Measurements from ENCODE around the gene CNIH3.
"Not testable (repeated sequence)": the region's sequence is repeated elsewhere in the genome, so short reads cannot be mapped to it uniquely, and the experiment has no call there.

Gene CNIH3

GRCh38 chr1:224683936-224684335 is 67.8 kb downstream of the CNIH3 start:
- no peak for ATAC-seq
- TF ChIP-seq, protein P1, sequence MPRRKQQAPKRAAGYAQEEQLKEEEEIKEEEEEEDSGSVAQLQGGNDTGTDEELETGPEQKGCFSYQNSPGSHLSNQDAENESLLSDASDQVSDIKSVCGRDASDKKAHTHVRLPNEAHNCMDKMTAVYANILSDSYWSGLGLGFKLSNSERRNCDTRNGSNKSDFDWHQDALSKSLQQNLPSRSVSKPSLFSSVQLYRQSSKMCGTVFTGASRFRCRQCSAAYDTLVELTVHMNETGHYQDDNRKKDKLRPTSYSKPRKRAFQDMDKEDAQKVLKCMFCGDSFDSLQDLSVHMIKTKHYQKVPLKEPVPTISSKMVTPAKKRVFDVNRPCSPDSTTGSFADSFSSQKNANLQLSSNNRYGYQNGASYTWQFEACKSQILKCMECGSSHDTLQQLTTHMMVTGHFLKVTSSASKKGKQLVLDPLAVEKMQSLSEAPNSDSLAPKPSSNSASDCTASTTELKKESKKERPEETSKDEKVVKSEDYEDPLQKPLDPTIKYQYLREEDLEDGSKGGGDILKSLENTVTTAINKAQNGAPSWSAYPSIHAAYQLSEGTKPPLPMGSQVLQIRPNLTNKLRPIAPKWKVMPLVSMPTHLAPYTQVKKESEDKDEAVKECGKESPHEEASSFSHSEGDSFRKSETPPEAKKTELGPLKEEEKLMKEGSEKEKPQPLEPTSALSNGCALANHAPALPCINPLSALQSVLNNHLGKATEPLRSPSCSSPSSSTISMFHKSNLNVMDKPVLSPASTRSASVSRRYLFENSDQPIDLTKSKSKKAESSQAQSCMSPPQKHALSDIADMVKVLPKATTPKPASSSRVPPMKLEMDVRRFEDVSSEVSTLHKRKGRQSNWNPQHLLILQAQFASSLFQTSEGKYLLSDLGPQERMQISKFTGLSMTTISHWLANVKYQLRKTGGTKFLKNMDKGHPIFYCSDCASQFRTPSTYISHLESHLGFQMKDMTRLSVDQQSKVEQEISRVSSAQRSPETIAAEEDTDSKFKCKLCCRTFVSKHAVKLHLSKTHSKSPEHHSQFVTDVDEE (CRISPR knock-in tag; IDR thresholded peaks at IDR 0.05), result no peak
- TF ChIP-seq ARNTL (CRISPR knock-in tag; IDR thresholded peaks at IDR 0.05; ENCODE audit: borderline replicate concordance, low read depth), result no peak

DNA sequence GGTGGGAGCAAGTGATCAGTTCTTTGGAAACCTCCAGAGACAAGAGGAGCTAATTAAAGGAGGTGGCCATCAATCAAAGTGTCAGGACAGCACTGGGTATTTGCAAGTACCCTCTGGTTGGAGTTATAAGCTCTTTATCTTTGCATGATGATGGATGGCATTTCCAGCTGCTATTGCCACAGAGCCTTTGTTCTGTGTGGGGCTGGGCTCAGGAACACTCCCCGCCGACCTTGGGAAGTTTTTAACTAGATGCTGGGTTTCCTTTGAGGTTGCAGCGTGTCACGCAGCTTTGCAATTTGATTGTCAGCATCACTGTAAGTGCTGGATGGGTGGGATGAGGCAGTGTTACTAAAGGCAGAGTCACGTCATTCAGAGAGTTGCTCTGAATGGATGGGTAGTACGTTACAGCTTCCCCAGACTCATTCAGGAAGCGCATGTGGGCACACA is 68.9 kb downstream of the CNIH3 start:
- no peak for ATAC-seq
- TF ChIP-seq RARB (CRISPR knock-in tag; IDR thresholded peaks at IDR 0.05) (no peak), SNAI2 (CRISPR knock-in tag; IDR thresholded peaks at IDR 0.05) (no peak), PPARA (CRISPR knock-in tag; IDR thresholded peaks at IDR 0.05; ENCODE audit: borderline replicate concordance) (no peak), ISL1 (CRISPR knock-in tag; IDR thresholded peaks at IDR 0.05) (no peak), ZNF8 (CRISPR knock-in tag; IDR thresholded peaks at IDR 0.05) (no peak), CREB5 (CRISPR knock-in tag; IDR thresholded peaks at IDR 0.05; ENCODE audit: low read depth) (no peak), TCF4 (CRISPR knock-in tag; IDR thresholded peaks at IDR 0.05; ENCODE audit: borderline replicate concordance) (no peak), GLIS3 (CRISPR knock-in tag; IDR thresholded peaks at IDR 0.05) (no peak), ZC3H10 (CRISPR knock-in tag; IDR thresholded peaks at IDR 0.05) (no peak), ZFP3 (CRISPR knock-in tag; IDR thresholded peaks at IDR 0.05) (no peak)

DNA sequence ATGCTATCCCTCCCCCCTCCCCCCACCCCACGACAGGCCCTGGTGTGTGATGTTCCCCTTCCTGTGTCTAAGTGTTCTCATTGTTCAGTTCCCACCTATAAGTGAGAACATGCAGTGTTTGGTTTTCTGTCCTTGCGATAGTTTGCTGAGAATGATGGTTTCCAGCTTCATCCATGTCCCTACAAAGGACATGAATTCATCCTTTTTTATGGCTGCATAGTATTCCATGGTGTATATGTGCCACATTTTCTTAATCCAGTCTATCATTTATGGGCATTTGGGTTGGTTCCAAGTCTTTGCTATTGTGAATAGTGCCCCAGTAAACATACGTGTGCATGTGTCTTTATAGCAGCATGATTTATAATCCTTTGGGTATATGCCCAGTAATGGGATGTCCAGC is 70.0 kb downstream of the CNIH3 start:
- not testable (repeated sequence) for ATAC-seq

GRCh38 chr1:224687465-224687864 is 71.3 kb downstream of the CNIH3 start:
- ATAC-seq, result no peak
- TF ChIP-seq OSR1 (CRISPR knock-in tag; IDR thresholded peaks at IDR 0.05), result no peak
- TF ChIP-seq ZC3H10 (CRISPR knock-in tag; IDR thresholded peaks at IDR 0.05), result no peak
- no peak for TF ChIP-seq PPARA (CRISPR knock-in tag; IDR thresholded peaks at IDR 0.05; ENCODE audit: borderline replicate concordance)
- TF ChIP-seq CREB5 (CRISPR knock-in tag; IDR thresholded peaks at IDR 0.05; ENCODE audit: low read depth), result no peak
- TF ChIP-seq, protein P2, sequence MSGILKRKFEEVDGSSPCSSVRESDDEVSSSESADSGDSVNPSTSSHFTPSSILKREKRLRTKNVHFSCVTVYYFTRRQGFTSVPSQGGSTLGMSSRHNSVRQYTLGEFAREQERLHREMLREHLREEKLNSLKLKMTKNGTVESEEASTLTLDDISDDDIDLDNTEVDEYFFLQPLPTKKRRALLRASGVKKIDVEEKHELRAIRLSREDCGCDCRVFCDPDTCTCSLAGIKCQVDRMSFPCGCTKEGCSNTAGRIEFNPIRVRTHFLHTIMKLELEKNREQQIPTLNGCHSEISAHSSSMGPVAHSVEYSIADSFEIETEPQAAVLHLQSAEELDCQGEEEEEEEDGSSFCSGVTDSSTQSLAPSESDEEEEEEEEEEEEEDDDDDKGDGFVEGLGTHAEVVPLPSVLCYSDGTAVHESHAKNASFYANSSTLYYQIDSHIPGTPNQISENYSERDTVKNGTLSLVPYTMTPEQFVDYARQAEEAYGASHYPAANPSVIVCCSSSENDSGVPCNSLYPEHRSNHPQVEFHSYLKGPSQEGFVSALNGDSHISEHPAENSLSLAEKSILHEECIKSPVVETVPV (CRISPR knock-in tag; IDR thresholded peaks at IDR 0.05), result no peak
- TF ChIP-seq ZNF70 (CRISPR knock-in tag; IDR thresholded peaks at IDR 0.05), result no peak
- TF ChIP-seq, protein P1 (CRISPR knock-in tag; IDR thresholded peaks at IDR 0.05), result no peak
- TF ChIP-seq CSDC2 (CRISPR knock-in tag; IDR thresholded peaks at IDR 0.05), result no peak
- TF ChIP-seq ISL1 (CRISPR knock-in tag; IDR thresholded peaks at IDR 0.05), result no peak
- TF ChIP-seq ESRRG (CRISPR knock-in tag; IDR thresholded peaks at IDR 0.05), result no peak
- no peak for TF ChIP-seq PATZ1 (CRISPR knock-in tag; IDR thresholded peaks at IDR 0.05; ENCODE audit: borderline replicate concordance)
- no peak for TF ChIP-seq GLIS3 (CRISPR knock-in tag; IDR thresholded peaks at IDR 0.05)
- TF ChIP-seq ZFP30 (CRISPR knock-in tag; IDR thresholded peaks at IDR 0.05), result no peak
- TF ChIP-seq POU6F1 (CRISPR knock-in tag; IDR thresholded peaks at IDR 0.05; ENCODE audit: borderline replicate concordance, low read depth), result no peak
- TF ChIP-seq BACH2 (CRISPR knock-in tag; IDR thresholded peaks at IDR 0.05; ENCODE audit: borderline replicate concordance), result no peak
- no peak for TF ChIP-seq SNAI2 (CRISPR knock-in tag; IDR thresholded peaks at IDR 0.05)
- no peak for TF ChIP-seq ZFP3 (CRISPR knock-in tag; IDR thresholded peaks at IDR 0.05)

Data from SK-N-SH treated with all-trans-retinoic acid at 6 μM for 48 hours (cell line).